ENCODE results near the gene AGAP3. TPM values are rescaled to one million over a fixed set of nuclear protein-coding genes. Genes with fewer than 3 reads are reported as not detected.

The AGAP3 gene
- total and polyA plus RNA-seq, 12 donors = 40.2 to 93.4 (median 50.3) TPM

GRCh38 chr7:151045967-151046366, 40.3 kb upstream of the AGAP3 start:
- H3K9me3 ChIP-seq = no peaks in the 10 kb centered on the region
- WGBS, 2 donors = 86 to 90% methylated on average over 9 of the region's 9 CpGs
- TF ChIP-seq CTCF (IDR thresholded peaks at IDR 0.05) = no peak
- peaks cover 1 to 10% (median 4%) of the 10 kb centered on the region in 9 donors for H3K4me1 ChIP-seq
- H3K27ac ChIP-seq = no peak overlapping the region
- intact Hi-C loops (cut with DNase I) = loop anchor here in 1 of 10 donors (10.0 kb wide), 1 partner anchor 59 kb away; no protein-coding TSS in a partner anchor
- no peak overlapping the region for H3K4me3 ChIP-seq
- DNase-seq (no peak), ATAC-seq (no peak)
- peaks cover 0 to 12% (median 0%) of the 10 kb centered on the region in 7 donors for H3K27me3 ChIP-seq
- peaks cover 0 to 51% (median 0%) of the 10 kb centered on the region in 9 donors for H3K36me3 ChIP-seq

GRCh38 chr7:151046603-151047573, 39.4 kb upstream of the AGAP3 start:
- H3K4me1 ChIP-seq = peaks cover 3 to 16% (median 9%) of the 10 kb centered on the region in 9 donors
- 63 to 70% methylated on average over 14 of the region's 14 CpGs for WGBS, 2 donors
- TF ChIP-seq CTCF (IDR thresholded peaks at IDR 0.05) = no peak
- H3K4me3 ChIP-seq = no peak overlapping the region
- intact Hi-C loops (cut with DNase I) = loop anchor here in 1 of 10 donors (10.0 kb wide), 1 partner anchor 58 kb away; no protein-coding TSS in a partner anchor
- no peaks in the 10 kb centered on the region for H3K9me3 ChIP-seq
- peaks cover 0 to 42% (median 0%) of the 10 kb centered on the region in 9 donors for H3K36me3 ChIP-seq
- DNase-seq = no peak
- H3K27ac ChIP-seq = no peak overlapping the region
- H3K27me3 ChIP-seq = peaks cover 0 to 15% (median 0%) of the 10 kb centered on the region in 7 donors
- ATAC-seq = no peak

- no peak within 1 kb of the TSS for H3K4me3 ChIP-seq
- ATAC-seq (no peak), DNase-seq (no peak)
- H3K9me3 ChIP-seq = no peaks in the 10 kb centered on the region
- peaks cover 0 to 15% (median 0%) of the 10 kb centered on the region in 7 donors for H3K27me3 ChIP-seq
- no peak within 1 kb of the TSS for H3K27ac ChIP-seq
- peaks cover 3 to 16% (median 9%) of the 10 kb centered on the region in 9 donors for H3K4me1 ChIP-seq
- peaks cover 0 to 29% (median 0%) of the 10 kb centered on the region in 9 donors for H3K36me3 ChIP-seq
- no peak for TF ChIP-seq CTCF (IDR thresholded peaks at IDR 0.05)
- 80 to 81% methylated on average over 22 of the region's 22 CpGs for WGBS, 2 donors
- intact Hi-C loops (cut with DNase I) = loop anchor here in 1 of 10 donors (10.0 kb wide), 1 partner anchor 57 kb away; no protein-coding TSS in a partner anchor
These were observed 38.1 kb upstream of the AGAP3 start, which contains the start of gene ASIC3 for GRCh38 chr7:151047976-151048815. TSS of gene ASIC3 (plus strand) at chr7:151048531. CDS start at chr7:151048886, 355 bp downstream.

All from heart right ventricle (tissue), 16 donors.